Omental fat pad (tissue), 4 donors: ENCODE measurements around the gene SLC39A11. TPM values are rescaled to one million over a fixed set of nuclear protein-coding genes. Genes with fewer than 3 reads are reported as not detected.
"Not testable (repeated sequence)": the region's sequence is repeated elsewhere in the genome, so short reads cannot be mapped to it uniquely, and the experiment has no call there.

Source experiments
- ATAC-seq: fragments of 150-250 bp; one replicate; pipeline ENCODE4 v1.9.1; 2016; ENCODE audit warnings: mild to moderate bottlenecking, moderate library complexity; ENCODE audit not compliant: low FRiP score
- DNase-seq: peaks from one replicate; pipeline ENCODE4 v3.0.0-alpha.2; 2019; ENCODE audit warnings: low spot score
- total RNA-seq, 4 donors: library from RNA; depleted of rRNA; stranded (reverse); fragments of >200 nt; gene quantifications; one replicate each; pipeline ENCODE4 v1.1.0, GENCODE V29; 2016
- TF ChIP-seq, protein P1 (sequence below), 3 donors: fragments of 450-650 bp; IDR thresholded peaks; one replicate each; pipeline ENCODE4 v1.5.1; 2016 to 2017; ENCODE audit warnings: antibody characterized with exemption in 3 of 3, mild to moderate bottlenecking in 3 of 3, moderate library complexity in 2 of 3

The SLC39A11 gene
- total RNA-seq, 4 donors from 2014 or later: 18.8 to 42.4 (median 31.3) TPM

DNA sequence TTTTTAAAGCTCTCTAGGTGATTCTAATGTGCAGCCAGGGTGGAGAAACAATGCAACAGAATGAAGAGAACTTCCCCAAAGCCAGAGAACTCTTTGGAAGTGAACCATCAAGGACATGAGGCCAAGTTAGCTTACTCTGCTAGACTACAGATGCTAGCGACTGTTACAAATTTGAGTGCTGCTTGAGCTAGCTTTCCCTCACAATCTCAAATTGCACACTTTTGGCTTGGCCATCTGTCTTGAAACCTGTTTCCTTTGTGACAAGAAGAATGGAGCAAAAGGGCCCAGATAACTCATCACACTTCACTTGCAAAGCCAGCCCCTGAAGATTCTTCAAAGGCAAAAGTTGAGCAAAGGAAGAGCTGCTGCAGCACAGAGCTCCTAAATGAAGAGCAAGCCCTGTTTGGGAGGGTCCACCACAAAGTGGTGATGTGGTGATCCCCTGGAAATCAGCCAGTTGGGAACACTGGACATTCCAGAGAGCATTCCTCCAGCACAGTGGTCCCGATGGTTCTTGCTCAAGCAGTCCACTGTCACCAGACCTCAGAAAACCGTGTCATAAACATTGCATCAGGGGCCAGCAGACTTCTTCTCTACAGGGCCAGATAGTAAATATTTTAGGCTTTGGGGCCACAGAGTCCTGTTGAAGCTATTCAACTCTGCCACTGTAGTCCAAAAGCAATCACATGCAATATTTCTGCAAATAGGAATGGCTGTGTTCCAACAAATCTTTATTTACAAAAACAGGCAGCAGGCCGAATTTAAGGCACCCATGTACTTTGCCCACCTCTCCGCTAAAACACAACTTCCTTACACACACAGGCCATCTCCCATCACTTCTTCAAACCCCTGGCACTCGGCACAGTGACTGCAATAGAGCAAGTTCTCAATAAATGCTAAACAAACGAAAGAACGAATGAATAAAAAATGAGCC, 21.2 kb downstream of the SLC39A11 start:
- ATAC-seq (no peak), DNase-seq (no peak)
- TF ChIP-seq, protein P1, sequence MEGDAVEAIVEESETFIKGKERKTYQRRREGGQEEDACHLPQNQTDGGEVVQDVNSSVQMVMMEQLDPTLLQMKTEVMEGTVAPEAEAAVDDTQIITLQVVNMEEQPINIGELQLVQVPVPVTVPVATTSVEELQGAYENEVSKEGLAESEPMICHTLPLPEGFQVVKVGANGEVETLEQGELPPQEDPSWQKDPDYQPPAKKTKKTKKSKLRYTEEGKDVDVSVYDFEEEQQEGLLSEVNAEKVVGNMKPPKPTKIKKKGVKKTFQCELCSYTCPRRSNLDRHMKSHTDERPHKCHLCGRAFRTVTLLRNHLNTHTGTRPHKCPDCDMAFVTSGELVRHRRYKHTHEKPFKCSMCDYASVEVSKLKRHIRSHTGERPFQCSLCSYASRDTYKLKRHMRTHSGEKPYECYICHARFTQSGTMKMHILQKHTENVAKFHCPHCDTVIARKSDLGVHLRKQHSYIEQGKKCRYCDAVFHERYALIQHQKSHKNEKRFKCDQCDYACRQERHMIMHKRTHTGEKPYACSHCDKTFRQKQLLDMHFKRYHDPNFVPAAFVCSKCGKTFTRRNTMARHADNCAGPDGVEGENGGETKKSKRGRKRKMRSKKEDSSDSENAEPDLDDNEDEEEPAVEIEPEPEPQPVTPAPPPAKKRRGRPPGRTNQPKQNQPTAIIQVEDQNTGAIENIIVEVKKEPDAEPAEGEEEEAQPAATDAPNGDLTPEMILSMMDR (IDR thresholded peaks at IDR 0.05): no peak

DNA sequence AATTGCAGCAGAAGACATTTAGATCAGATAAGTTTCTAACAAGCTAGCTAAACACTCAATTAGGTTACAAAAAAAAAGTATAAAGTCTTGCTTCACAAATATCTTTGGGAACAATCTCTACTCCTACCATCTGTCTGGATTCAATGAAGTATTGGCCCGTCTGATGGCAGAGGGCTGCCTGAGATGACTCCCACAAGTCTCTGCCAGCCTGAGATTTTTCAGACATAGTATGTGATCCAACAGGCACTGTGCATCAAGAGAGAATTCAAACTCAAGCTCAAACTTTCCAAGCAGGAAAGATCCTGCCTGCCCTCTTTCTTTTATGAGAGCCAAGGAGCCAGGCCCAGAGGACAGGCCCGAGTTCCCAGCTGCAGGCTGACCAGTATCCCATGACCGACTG, 22.6 kb downstream of the SLC39A11 start:
- no peak for DNase-seq
- TF ChIP-seq, protein P1 (IDR thresholded peaks at IDR 0.05): no peak
- no peak for ATAC-seq

DNA sequence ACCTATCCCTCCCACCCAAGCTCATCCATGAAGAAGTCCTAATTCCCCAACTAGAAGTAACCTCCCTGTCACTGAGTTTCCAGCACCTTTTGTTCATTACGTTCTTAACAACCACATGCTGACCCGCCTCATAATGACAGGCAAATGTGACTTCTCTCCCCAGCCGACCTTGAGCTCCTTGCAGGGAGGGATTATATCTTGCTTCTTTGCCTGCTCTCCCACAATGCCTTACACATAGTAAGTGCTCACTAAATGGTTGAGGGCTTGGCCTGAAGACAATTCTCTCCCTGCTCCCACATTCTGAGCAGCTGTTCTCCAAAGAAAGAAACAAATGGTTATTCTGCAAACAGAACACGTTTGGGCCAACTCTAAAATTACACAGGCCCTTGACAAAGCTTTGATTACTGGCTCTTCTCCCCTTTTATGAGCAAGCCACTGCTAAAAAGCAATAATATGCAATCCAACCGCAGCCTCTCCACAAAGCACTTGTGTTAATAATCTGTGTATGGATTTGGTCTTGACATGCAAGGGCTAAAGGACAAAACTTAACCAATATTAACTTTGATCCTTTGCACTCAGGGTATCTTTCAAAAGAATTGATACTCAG, 23.2 kb downstream of the SLC39A11 start:
- TF ChIP-seq, protein P1 (IDR thresholded peaks at IDR 0.05): no peak
- DNase-seq: no peak
- no peak for ATAC-seq

DNA sequence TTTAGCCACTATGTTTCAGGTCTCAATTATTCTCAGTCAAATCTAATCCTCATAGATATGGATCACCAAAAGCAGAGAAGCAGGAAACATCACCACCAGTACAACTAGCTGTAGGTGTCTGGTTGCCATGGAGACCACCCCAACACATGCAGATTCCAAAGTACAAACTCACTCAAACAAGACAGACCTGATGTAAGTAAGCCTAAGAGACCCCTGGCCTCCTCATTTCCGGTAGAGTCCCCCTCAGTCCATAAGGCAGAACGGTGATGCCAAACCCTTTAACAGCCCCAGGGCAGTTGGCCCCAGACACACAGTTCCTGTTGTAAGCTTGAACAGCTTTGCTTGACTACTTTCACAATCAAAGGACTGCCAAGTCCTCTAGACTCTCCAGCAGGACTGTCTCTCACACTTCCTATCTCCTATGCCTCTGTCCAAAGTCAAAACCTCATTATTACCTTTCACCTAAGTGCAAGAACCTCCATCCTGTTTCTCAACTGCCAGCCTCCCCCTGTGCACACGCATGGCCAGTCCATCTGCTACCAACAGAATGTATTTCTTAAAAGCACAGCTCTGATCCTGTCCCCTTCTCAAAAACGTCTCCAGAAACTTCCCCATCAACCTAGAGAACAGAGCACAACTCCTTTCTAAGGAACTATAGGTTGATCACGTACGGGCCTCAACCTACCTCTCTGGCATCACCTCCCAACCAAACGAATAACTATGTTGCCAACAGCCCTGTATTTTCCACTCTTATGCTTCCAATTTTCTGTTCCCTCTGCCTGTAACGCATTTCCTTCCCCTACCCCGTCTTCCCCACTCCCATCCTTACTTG, 23.9 kb downstream of the SLC39A11 start:
- ATAC-seq (no peak), DNase-seq (no peak)
- TF ChIP-seq, protein P1 (IDR thresholded peaks at IDR 0.05): no peak

DNA sequence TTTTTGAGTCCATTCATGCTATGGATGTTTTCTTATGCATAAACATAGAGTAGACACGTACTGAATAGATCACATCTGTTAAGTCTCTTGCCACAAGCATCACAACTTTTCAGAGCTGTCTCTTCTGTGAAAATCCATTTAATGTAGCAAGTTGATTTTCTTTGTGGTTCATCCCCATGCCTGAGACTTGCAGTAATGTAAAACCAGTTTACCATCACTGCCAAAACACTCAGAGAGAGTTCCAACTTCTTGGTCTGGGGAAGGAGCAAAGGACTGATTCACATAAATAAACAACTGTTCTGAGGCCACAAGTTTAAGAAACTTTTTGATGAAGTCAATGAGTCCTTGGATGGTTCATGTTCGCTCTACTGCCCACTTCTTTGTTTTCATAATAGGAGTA, 24.8 kb downstream of the SLC39A11 start:
- not testable (repeated sequence) for ATAC-seq, DNase-seq

DNA sequence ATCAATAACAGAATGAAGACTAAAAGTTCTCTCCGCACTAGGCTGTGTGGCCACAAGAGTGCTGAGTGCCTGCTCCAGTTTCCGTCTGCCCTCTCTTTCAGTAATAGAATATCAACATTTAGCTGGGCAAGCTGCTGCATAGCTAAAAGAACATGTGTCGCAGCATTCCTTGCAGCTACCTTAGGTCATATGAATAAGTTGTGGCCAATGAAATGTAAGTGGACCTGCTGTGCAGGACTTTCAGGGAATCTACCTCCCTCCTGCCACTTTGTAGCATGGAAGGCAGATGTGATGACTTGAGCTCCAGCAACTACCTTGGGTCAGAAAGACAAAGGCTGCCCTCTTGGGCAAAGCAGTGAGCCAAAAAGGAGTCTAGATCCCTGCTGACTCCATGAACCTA, 25.4 kb downstream of the SLC39A11 start:
- DNase-seq: no peak
- TF ChIP-seq, protein P1 (IDR thresholded peaks at IDR 0.05): no peak
- no peak for ATAC-seq
